ENCODE results near the gene RELN.

The RELN gene

GRCh38 chr7:103445228-103446048 is 544.0 kb downstream of the RELN start:
- no peak for DNase-seq

GRCh38 chr7:103439661-103440060 is 549.8 kb downstream of the RELN start:
- no peak for DNase-seq

DNA sequence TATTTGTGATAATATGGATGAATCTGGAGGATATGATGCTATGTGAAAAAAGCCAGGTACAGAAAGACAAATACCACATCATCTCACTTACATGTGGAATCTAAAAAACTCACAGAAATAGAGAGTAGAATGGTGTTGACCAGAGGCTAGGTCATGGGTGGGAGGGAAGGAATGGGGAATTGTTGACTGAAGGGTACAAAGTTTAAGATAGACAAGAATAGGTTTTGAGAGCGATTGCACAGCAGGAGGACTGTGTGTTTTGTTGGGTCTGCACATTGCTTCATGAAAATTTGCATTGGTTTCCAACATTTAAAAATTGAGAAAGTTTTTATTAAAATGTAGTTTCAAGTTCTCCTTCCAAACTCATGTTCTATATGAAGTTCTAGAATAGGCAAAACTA is 551.8 kb downstream of the RELN start:
- DNase-seq = no peak

DNA sequence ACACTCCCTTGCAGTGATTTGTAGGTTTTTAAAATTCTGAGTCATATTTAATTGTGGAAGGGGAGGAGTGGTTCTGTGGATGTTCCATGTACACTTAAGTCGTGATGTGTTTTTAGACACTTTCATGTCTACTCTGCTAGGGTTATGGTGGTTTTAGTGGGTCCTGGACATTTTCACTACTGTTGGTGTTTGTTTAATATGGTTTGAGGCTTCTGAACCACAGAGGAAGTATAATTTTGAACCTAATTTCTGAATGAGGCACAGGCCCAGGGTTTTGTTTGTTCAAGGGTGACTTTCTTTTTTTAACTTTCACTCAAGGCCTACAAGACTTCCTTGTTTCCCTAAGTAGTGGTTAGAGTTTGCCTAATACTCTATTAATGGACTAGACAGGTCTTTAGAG is 556.7 kb downstream of the RELN start:
- no peak for DNase-seq

GRCh38 chr7:103425177-103425576 is 564.3 kb downstream of the RELN start:
- no peak for DNase-seq

- no peak for DNase-seq
These were observed 565.8 kb downstream of the RELN start for GRCh38 chr7:103423467-103424179.

All from NK-92 treated with Interleukin-12 subunit alpha and Interleukin-12 subunit beta, amount 100 ng/mL, for 24 hours (cell line).